Measurements from ENCODE around the gene DMXL2. TPM values are rescaled to one million over a fixed set of nuclear protein-coding genes. Genes with fewer than 3 reads are reported as not detected.

DMXL2 gene
- total and polyA plus RNA-seq, 2 experiments from 2014 or later: 6.1 to 61.1 TPM

DNA sequence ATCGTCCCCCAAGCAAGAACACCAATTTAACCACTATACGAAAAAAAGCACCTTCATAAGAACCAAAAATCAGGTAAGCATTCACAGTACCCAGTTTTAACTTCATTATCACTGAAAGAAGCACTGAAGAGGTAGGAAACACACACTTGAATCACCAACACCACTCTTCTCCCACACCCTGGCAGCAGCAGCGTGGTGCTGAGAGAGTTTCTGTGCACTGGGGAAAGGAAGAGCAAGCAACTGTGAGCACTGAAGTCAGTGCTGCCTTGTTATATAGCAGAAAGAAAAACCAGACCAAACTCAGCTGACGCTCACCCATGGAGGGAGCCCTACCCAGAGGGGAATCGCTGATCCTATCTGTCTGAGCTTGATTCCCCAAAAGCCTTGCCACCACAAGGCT, 98.2 kb downstream of the DMXL2 start (continued):
- TF ChIP-seq REST (IDR thresholded peaks at IDR 0.05; ENCODE audit: unreplicated experiment) (no peak), ETS1 (IDR thresholded peaks at IDR 0.05) (no peak), NANOG (IDR thresholded peaks at IDR 0.05; ENCODE audit: borderline replicate concordance) (no peak)

DNA sequence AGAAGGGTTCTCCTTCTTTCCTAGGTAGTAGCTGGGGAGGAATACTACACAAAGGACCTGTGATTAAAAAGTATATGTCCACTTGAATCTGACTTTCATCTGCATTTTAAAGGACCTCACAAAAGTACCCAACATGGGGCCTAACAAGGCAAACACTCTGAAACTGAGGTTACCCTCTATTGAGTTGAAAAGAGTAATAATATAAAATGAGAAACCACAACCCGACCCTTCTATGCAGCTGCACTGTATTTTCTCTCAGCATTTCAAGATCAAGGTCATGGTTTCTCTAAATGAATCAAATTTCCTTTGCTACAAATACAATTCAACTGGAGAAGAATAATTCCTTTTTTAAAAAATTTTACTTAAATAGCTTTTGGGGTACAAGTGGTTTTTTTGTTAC, 106.3 kb downstream of the DMXL2 start:
- DNase-seq (ENCODE audit: low spot score): no peak
- TF ChIP-seq, protein P1, sequence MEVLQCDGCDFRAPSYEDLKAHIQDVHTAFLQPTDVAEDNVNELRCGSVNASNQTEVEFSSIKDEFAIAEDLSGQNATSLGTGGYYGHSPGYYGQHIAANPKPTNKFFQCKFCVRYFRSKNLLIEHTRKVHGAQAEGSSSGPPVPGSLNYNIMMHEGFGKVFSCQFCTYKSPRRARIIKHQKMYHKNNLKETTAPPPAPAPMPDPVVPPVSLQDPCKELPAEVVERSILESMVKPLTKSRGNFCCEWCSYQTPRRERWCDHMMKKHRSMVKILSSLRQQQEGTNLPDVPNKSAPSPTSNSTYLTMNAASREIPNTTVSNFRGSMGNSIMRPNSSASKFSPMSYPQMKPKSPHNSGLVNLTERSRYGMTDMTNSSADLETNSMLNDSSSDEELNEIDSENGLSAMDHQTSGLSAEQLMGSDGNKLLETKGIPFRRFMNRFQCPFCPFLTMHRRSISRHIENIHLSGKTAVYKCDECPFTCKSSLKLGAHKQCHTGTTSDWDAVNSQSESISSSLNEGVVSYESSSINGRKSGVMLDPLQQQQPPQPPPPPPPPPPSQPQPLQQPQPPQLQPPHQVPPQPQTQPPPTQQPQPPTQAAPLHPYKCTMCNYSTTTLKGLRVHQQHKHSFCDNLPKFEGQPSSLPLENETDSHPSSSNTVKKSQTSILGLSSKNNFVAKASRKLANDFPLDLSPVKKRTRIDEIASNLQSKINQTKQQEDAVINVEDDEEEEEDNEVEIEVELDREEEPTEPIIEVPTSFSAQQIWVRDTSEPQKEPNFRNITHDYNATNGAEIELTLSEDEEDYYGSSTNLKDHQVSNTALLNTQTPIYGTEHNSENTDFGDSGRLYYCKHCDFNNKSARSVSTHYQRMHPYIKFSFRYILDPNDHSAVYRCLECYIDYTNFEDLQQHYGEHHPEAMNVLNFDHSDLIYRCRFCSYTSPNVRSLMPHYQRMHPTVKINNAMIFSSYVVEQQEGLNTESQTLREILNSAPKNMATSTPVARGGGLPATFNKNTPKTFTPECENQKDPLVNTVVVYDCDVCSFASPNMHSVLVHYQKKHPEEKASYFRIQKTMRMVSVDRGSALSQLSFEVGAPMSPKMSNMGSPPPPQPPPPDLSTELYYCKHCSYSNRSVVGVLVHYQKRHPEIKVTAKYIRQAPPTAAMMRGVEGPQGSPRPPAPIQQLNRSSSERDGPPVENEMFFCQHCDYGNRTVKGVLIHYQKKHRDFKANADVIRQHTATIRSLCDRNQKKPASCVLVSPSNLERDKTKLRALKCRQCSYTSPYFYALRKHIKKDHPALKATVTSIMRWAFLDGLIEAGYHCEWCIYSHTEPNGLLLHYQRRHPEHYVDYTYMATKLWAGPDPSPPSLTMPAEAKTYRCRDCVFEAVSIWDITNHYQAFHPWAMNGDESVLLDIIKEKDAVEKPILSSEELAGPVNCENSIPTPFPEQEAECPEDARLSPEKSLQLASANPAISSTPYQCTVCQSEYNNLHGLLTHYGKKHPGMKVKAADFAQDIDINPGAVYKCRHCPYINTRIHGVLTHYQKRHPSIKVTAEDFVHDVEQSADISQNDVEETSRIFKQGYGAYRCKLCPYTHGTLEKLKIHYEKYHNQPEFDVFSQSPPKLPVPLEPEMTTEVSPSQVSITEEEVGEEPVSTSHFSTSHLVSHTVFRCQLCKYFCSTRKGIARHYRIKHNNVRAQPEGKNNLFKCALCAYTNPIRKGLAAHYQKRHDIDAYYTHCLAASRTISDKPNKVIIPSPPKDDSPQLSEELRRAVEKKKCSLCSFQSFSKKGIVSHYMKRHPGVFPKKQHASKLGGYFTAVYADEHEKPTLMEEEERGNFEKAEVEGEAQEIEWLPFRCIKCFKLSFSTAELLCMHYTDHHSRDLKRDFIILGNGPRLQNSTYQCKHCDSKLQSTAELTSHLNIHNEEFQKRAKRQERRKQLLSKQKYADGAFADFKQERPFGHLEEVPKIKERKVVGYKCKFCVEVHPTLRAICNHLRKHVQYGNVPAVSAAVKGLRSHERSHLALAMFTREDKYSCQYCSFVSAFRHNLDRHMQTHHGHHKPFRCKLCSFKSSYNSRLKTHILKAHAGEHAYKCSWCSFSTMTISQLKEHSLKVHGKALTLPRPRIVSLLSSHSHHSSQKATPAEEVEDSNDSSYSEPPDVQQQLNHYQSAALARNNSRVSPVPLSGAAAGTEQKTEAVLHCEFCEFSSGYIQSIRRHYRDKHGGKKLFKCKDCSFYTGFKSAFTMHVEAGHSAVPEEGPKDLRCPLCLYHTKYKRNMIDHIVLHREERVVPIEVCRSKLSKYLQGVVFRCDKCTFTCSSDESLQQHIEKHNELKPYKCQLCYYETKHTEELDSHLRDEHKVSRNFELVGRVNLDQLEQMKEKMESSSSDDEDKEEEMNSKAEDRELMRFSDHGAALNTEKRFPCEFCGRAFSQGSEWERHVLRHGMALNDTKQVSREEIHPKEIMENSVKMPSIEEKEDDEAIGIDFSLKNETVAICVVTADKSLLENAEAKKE (CRISPR knock-in tag; IDR thresholded peaks at IDR 0.05): no peak
- TF ChIP-seq CREB1 (CRISPR knock-in tag; IDR thresholded peaks at IDR 0.05; ENCODE audit: low read depth) (no peak), STAT1 (IDR thresholded peaks at IDR 0.05; ENCODE audit: unreplicated experiment) (no peak), EZH2 (IDR thresholded peaks at IDR 0.05; ENCODE audit: low read depth, unreplicated experiment) (no peak), POLR2AphosphoS5 (IDR thresholded peaks at IDR 0.05; ENCODE audit: low read depth) (no peak), ZNF114 (CRISPR knock-in tag; IDR thresholded peaks at IDR 0.05) (no peak), ETS1 (IDR thresholded peaks at IDR 0.05) (no peak)
- TF ChIP-seq, protein P2, sequence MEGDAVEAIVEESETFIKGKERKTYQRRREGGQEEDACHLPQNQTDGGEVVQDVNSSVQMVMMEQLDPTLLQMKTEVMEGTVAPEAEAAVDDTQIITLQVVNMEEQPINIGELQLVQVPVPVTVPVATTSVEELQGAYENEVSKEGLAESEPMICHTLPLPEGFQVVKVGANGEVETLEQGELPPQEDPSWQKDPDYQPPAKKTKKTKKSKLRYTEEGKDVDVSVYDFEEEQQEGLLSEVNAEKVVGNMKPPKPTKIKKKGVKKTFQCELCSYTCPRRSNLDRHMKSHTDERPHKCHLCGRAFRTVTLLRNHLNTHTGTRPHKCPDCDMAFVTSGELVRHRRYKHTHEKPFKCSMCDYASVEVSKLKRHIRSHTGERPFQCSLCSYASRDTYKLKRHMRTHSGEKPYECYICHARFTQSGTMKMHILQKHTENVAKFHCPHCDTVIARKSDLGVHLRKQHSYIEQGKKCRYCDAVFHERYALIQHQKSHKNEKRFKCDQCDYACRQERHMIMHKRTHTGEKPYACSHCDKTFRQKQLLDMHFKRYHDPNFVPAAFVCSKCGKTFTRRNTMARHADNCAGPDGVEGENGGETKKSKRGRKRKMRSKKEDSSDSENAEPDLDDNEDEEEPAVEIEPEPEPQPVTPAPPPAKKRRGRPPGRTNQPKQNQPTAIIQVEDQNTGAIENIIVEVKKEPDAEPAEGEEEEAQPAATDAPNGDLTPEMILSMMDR (conservative IDR thresholded peaks at IDR 0.05; ENCODE audit: low read depth in 2 of 2): no peak

More for the DNA sequence above, 106.3 kb downstream of the DMXL2 start:
- no peak overlapping the region for H3K27ac Mint-ChIP-seq
- H3K79me2 ChIP-seq (replicated peaks; ENCODE audit: insufficient read depth): no peaks in the 10 kb centered on the region
- H3K9me2 ChIP-seq (ENCODE audit: insufficient read depth): no peaks in the 10 kb centered on the region
- no peak overlapping the region for H3K4me3 Mint-ChIP-seq
- H3K27me3 Mint-ChIP-seq (ENCODE audit: insufficient read depth, low read depth, poor library complexity): no peaks in the 10 kb centered on the region
- no peaks in the 10 kb centered on the region for H4K20me1 ChIP-seq (replicated peaks; ENCODE audit: insufficient read depth)
- H3K36me3 ChIP-seq (ENCODE audit: insufficient read depth): no peaks in the 10 kb centered on the region
- H3F3A ChIP-seq (replicated peaks; ENCODE audit: low read depth): no peaks in the 10 kb centered on the region
- H3K4me2 ChIP-seq: no peak overlapping the region
- H3K36me3 Mint-ChIP-seq (ENCODE audit: low read depth): peaks cover 5% of the 10 kb centered on the region; the same call in 2 of the 3 replicates
- no peak overlapping the region for H3K4me3 ChIP-seq
- H3K27me3 ChIP-seq (ENCODE audit: insufficient read depth): no peaks in the 10 kb centered on the region
- no peak overlapping the region for H3K27ac ChIP-seq (ENCODE audit: low read depth)
- no peaks in the 10 kb centered on the region for H3K4me1 ChIP-seq (ENCODE audit: insufficient read depth)
- peaks cover 4% of the 10 kb centered on the region; the same call in 1 of the 3 replicates for H3K9me3 Mint-ChIP-seq
- no peak for ATAC-seq
- H2AFZ ChIP-seq: no peak overlapping the region
- no peaks in the 10 kb centered on the region for H3K4me1 Mint-ChIP-seq
